HG03280 (cell line): ENCODE results near the gene EDNRA.

Source experiments
- ATAC-seq: cut with Tn5 transposase; IDR thresholded peaks from one replicate; pipeline ENCODE4 v1.9.1; 2021; ENCODE audit warnings: mild to moderate bottlenecking, moderate library complexity; ENCODE audit not compliant: unreplicated experiment

The EDNRA gene

GRCh38 chr4:147586032-147586431 lies 105.1 kb downstream of the EDNRA start:
- no peak for ATAC-seq

GRCh38 chr4:147586637-147587036 lies 105.7 kb downstream of the EDNRA start:
- ATAC-seq, result peak; percentile 77

- ATAC-seq, result no peak
Observed at GRCh38 chr4:147587041-147587440, 106.1 kb downstream of the EDNRA start.

- no peak for ATAC-seq
Observed at GRCh38 chr4:147589586-147589985, 108.7 kb downstream of the EDNRA start.

GRCh38 chr4:147590249-147590920 lies 109.5 kb downstream of the EDNRA start:
- ATAC-seq, result peak; percentile 52

- no peak for ATAC-seq
Observed at GRCh38 chr4:147591106-147591505, 110.2 kb downstream of the EDNRA start.

- ATAC-seq, result no peak
Observed at GRCh38 chr4:147594107-147594506, 113.2 kb downstream of the EDNRA start.
